Heart right ventricle (tissue), 16 donors: ENCODE results near the gene TMEM114. TPM values are rescaled to one million over a fixed set of nuclear protein-coding genes. Genes with fewer than 3 reads are reported as not detected.

Source experiments
- ATAC-seq, 8 donors: fragments of 200-7000 bp; cut with Tn5 transposase; one replicate each; pipeline ENCODE4 v1.9.1; 2020; ENCODE audit warnings: mild to moderate bottlenecking in 8 of 8, moderate library complexity in 8 of 8, moderate number of reproducible peaks in 1 of 8
- DNase-seq, 2 donors: peaks; one replicate each; pipeline ENCODE4 v3.0.0-alpha.2; 2020
- H3K27ac ChIP-seq, 10 donors: fragments of 200-600 bp; sonication (generic) in 2 of 10; one replicate each; pipeline versions ENCODE4 v1.5.0 to v1.8.0; 2020 to 2022; ENCODE audit warnings: mild to moderate bottlenecking in 3 of 10
- H3K27me3 ChIP-seq, 7 donors: fragments of 200-600 bp; one replicate each; pipeline ENCODE4 v1.8.0; 2021 to 2022; ENCODE audit warnings: mild to moderate bottlenecking in 2 of 7
- H3K36me3 ChIP-seq, 9 donors: fragments of 200-600 bp; sonication (generic) in 1 of 9; one replicate each; pipeline versions ENCODE4 v1.5.0 to v1.8.0; 2020 to 2022; ENCODE audit warnings: mild to moderate bottlenecking in 2 of 9
- H3K4me1 ChIP-seq, 9 donors: fragments of 200-600 bp; sonication (generic) in 1 of 9; one replicate each; pipeline versions ENCODE4 v1.5.0 to v1.8.0; 2020 to 2022; ENCODE audit warnings: mild to moderate bottlenecking in 4 of 9
- H3K4me3 ChIP-seq, 10 donors: fragments of 200-600 bp; sonication (generic) in 2 of 10; one replicate each; pipeline versions ENCODE4 v1.5.0 to v1.8.0; 2020 to 2022; ENCODE audit warnings: mild to moderate bottlenecking in 7 of 10, moderate library complexity in 2 of 10
- H3K9me3 ChIP-seq, 11 donors: fragments of 200-600 bp in 10 of 11; sonication (generic) in 2 of 11; one replicate each; pipeline versions ENCODE4 v1.5.0 to v1.8.0; 2013 to 2022; ENCODE audit warnings: mild to moderate bottlenecking in 2 of 11, control low read depth in 1 of 11, moderate library complexity in 1 of 11
- CTCF ChIP-seq, 9 donors: fragments of 200-600 bp; sonication (generic) in 2 of 9; IDR thresholded peaks; one replicate each; pipeline versions ENCODE4 v1.5.0 to v1.8.0; 2021 to 2022; ENCODE audit warnings: antibody characterized with exemption in 9 of 9, mild to moderate bottlenecking in 5 of 9, moderate library complexity in 1 of 9
- WGBS, 2 donors: extraction: QIAGEN DNeasy Blood & Tissue Kit; methylation state at CpG; one replicate each; pipeline ENCODE4 v1.1.7; 2013; ENCODE audit warnings: inconsistent platforms in 1 of 2; 5-methylcytosine and 5-hydroxymethylcytosine counted together
- intact Hi-C, 10 donors: fragments of 100-400 bp; cut with DNase I; formaldehyde crosslinking; loops; one replicate each; pipeline versions ENCODE4 v1.11.1 to v1.14.2; 2022
- polyA plus RNA-seq, 2 donors: library from polyadenylated mRNA; stranded (reverse); fragments of 200-250 nt; gene quantifications; one replicate each; pipeline ENCODE4 v1.2.3, GENCODE V29; 2013
- total RNA-seq, 10 donors: library from RNA; stranded (reverse); fragmentation: NEBNext Ultra II Directional in 3 of 10; extraction: Animal tissue kit (Norgen Biotek cat#: 25700) in 3 of 10; gene quantifications; one replicate each; pipeline versions ENCODE4 v1.2.1 to v1.2.4, GENCODE V29; 2021 to 2023
- donor health status: Arrhythmogenic right ventricular cardiomyopathy.
- donor health status: ischemic (EF 13 %, LVEDD 7.1; RV severe dilation, severe dysfunction).
- donor health status: healthy with polysubstance abuse.
- donor health status: DM: no; HTN: yes; CAD: no.
- donor health status: DM: no; HTN: no; CAD: no.
- donor health status: ischemic (EF 25% LVEDD 6.9; RV normal size, moderate dysfunction).
- donor health status: ischemic (EF 25% LVEDD 5.7; RV mildly dilated, moderate dysfunction).
- donor health status: healthy.
- donor health status: DM: yes; HTN: yes; CAD: no.
- donor health status: Ischemic cardiomyopathy.
- donor health status: ischemic (EF 35%, LVEDD 5.7; RV mildly dilated, moderate dysfunction).
- donor health status: nonischemic (EF 11% LVEDD 7.7; RV severe dilation, severe dysfunction).
- donor health status: DM: yes; HTN: yes; CAD: no.
- donor health status: PGD.
- donor health status: ischemic (EF 29% LVEDD 5.4; RV normal size, mild dysfunction).
- donor health status: nonischemic (EF 23%, LVEDD 6.1; RV moderate dilation, normal function).

The TMEM114 gene
- total and polyA plus RNA-seq, 12 donors: 0.34 to 0.37 TPM; not detected in 10

GRCh38 chr16:8533509-8533908 lies 56.8 kb downstream of the TMEM114 start:
- TF ChIP-seq CTCF (IDR thresholded peaks at IDR 0.05): no peak
- DNase-seq (no peak), ATAC-seq (no peak)
- no peak overlapping the region for H3K4me3 ChIP-seq
- 78 to 93% methylated on average over 2 of the region's 2 CpGs for WGBS, 2 donors
- H3K36me3 ChIP-seq: no peaks in the 10 kb centered on the region
- no peaks in the 10 kb centered on the region for H3K4me1 ChIP-seq
- H3K9me3 ChIP-seq: no peaks in the 10 kb centered on the region
- intact Hi-C loops: no loop called here
- peaks cover 0 to 17% (median 7%) of the 10 kb centered on the region in 7 donors for H3K27me3 ChIP-seq
- no peak overlapping the region for H3K27ac ChIP-seq

- ATAC-seq: no peak
- WGBS, 2 donors: 60 to 62% methylated on average over 5 of the region's 5 CpGs
- H3K27me3 ChIP-seq: peaks cover 0 to 23% (median 6%) of the 10 kb centered on the region in 7 donors
- H3K4me3 ChIP-seq: no peak overlapping the region
- no peak for DNase-seq
- H3K9me3 ChIP-seq: no peaks in the 10 kb centered on the region
- no peak overlapping the region for H3K27ac ChIP-seq
- intact Hi-C loops: no loop called here
- no peaks in the 10 kb centered on the region for H3K36me3 ChIP-seq
- TF ChIP-seq CTCF (IDR thresholded peaks at IDR 0.05): no peak
- H3K4me1 ChIP-seq: no peaks in the 10 kb centered on the region
Observed at GRCh38 chr16:8530752-8531384, 59.4 kb downstream of the TMEM114 start.

GRCh38 chr16:8528471-8528870 lies 61.8 kb downstream of the TMEM114 start:
- 69 to 77% methylated on average over 5 of the region's 5 CpGs for WGBS, 2 donors
- Histone ChIP-seq H3K9me3 (no peaks in the 10 kb centered on the region), H3K4me1 (no peaks in the 10 kb centered on the region), H3K27ac (no peak overlapping the region), H3K4me3 (no peak overlapping the region), H3K36me3 (no peaks in the 10 kb centered on the region), H3K27me3 (peaks cover 0 to 25% (median 6%) of the 10 kb centered on the region in 7 donors)
- intact Hi-C loops: no loop called here
- DNase-seq (no peak), ATAC-seq (no peak)
- TF ChIP-seq CTCF (IDR thresholded peaks at IDR 0.05): no peak

GRCh38 chr16:8523932-8524331 lies 66.4 kb downstream of the TMEM114 start:
- intact Hi-C loops: no loop called here
- H3K27ac ChIP-seq: no peak overlapping the region
- no peaks in the 10 kb centered on the region for H3K4me1 ChIP-seq
- WGBS, 2 donors: 76 to 78% methylated on average over 6 of the region's 6 CpGs
- no peaks in the 10 kb centered on the region for H3K9me3 ChIP-seq
- no peak for TF ChIP-seq CTCF (IDR thresholded peaks at IDR 0.05)
- DNase-seq: no peak
- H3K4me3 ChIP-seq: no peak overlapping the region
- no peaks in the 10 kb centered on the region for H3K36me3 ChIP-seq
- ATAC-seq: no peak
- H3K27me3 ChIP-seq: peaks cover 0 to 27% (median 4%) of the 10 kb centered on the region in 7 donors
